ENCODE measurements around the gene DCLK1. TPM values are rescaled to one million over a fixed set of nuclear protein-coding genes. Genes with fewer than 3 reads are reported as not detected.

The DCLK1 gene
- total RNA-seq, 1 experiment from 2014 or later = 36.2 TPM

GRCh38 chr13:35744144-35744543 is 387.0 kb downstream of the DCLK1 start:
- Histone ChIP-seq H2BK120ac (ENCODE audit: low read depth, low read length, poor library complexity, severe bottlenecking) (no peak overlapping the region), H3K79me2 (ENCODE audit: insufficient read depth, low read length) (no peaks in the 10 kb centered on the region), H3K27me3 (ENCODE audit: insufficient read depth, low read length) (no peaks in the 10 kb centered on the region), H3T11ph (ENCODE audit: low read length) (no peak overlapping the region), H2BK20ac (ENCODE audit: low read depth, low read length, poor library complexity, severe bottlenecking) (no peak overlapping the region), H3K23me2 (ENCODE audit: insufficient read length, low read depth, low read length, poor library complexity, severe bottlenecking) (no peaks in the 10 kb centered on the region), H2BK5ac (ENCODE audit: insufficient read length, low read length) (no peak overlapping the region), H4K5ac (ENCODE audit: insufficient read length, low read depth, low read length) (no peak overlapping the region), H3K79me1 (ENCODE audit: insufficient read depth, low read depth, low read length, poor library complexity, severe bottlenecking) (no peaks in the 10 kb centered on the region), H3K14ac (ENCODE audit: insufficient read depth, low read length) (no peak overlapping the region), H3K4me2 (ENCODE audit: insufficient read depth, insufficient read length, low read length) (no peak overlapping the region), H4K20me1 (ENCODE audit: control insufficient read depth, insufficient read depth, insufficient read length) (no peaks in the 10 kb centered on the region), H2BK15ac (ENCODE audit: low read depth, low read length) (no peak overlapping the region), H3K4me1 (ENCODE audit: insufficient read depth, low read length) (no peaks in the 10 kb centered on the region), H3K23ac (ENCODE audit: insufficient read length, low read depth, low read length) (no peak overlapping the region), H3K4ac (ENCODE audit: low read depth, low read length) (no peak overlapping the region), H2BK12ac (ENCODE audit: insufficient read length, low read depth, low read length) (no peak overlapping the region), H2AFZ (ENCODE audit: low read length) (no peak overlapping the region), H3K27ac (ENCODE audit: insufficient read length, low read depth, low read length) (no peak overlapping the region), H4K8ac (replicated peaks; ENCODE audit: insufficient read length, low read depth, low read length) (no peak overlapping the region), H3K18ac (ENCODE audit: insufficient read length, low read depth, low read length) (no peak overlapping the region), H3K9ac (ENCODE audit: extremely low read depth, insufficient read length, low read length) (no peak overlapping the region), H2AK5ac (ENCODE audit: insufficient read length, low read length) (no peak overlapping the region), H3K56ac (ENCODE audit: insufficient read length, low read depth, low read length) (no peak overlapping the region), H4K91ac (ENCODE audit: insufficient read length, low read depth, low read length) (no peak overlapping the region), H3K9me3 (ENCODE audit: control insufficient read depth, low read depth, low read length) (no peaks in the 10 kb centered on the region)
- Mint-ChIP-seq H3K36me3 (ENCODE audit: insufficient read depth in 1 of 3, low read depth in 3 of 3) (peaks cover 8 to 38% (median 17%) of the 10 kb centered on the region in 3 experiments; a peak in 6 of 7 replicates), H3K4me3 (no peak overlapping the region), H3K9me3 (peaks cover 25 to 39% of the 10 kb centered on the region in 2 experiments), H3K27me3 (ENCODE audit: low read depth) (no peaks in the 10 kb centered on the region; the same call in 1 of the 2 replicates), H3K4me1 (peaks cover 10 to 12% of the 10 kb centered on the region in 2 experiments; a peak in 3 of 4 replicates), H3K27ac (no peak overlapping the region)
- DNase-seq = no peak
- TF ChIP-seq, protein P1, sequence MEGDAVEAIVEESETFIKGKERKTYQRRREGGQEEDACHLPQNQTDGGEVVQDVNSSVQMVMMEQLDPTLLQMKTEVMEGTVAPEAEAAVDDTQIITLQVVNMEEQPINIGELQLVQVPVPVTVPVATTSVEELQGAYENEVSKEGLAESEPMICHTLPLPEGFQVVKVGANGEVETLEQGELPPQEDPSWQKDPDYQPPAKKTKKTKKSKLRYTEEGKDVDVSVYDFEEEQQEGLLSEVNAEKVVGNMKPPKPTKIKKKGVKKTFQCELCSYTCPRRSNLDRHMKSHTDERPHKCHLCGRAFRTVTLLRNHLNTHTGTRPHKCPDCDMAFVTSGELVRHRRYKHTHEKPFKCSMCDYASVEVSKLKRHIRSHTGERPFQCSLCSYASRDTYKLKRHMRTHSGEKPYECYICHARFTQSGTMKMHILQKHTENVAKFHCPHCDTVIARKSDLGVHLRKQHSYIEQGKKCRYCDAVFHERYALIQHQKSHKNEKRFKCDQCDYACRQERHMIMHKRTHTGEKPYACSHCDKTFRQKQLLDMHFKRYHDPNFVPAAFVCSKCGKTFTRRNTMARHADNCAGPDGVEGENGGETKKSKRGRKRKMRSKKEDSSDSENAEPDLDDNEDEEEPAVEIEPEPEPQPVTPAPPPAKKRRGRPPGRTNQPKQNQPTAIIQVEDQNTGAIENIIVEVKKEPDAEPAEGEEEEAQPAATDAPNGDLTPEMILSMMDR (conservative IDR thresholded peaks at IDR 0.05) = no peak
- no CpG with 5 or more reads among the region's 2 CpGs for WGBS (ENCODE audit: extremely low coverage, insufficient read length, low lambda C conversion rate)
